Body of pancreas (tissue), 4 donors: ENCODE data around the gene RBMS2. TPM values are rescaled to one million over a fixed set of nuclear protein-coding genes. Genes with fewer than 3 reads are reported as not detected.
"Not testable (repeated sequence)": the region's sequence is repeated elsewhere in the genome, so short reads cannot be mapped to it uniquely, and the experiment has no call there.

Experiments used
- ATAC-seq: fragments of 150-250 bp; one replicate; pipeline ENCODE4 v1.9.1; 2016
- DNase-seq, 4 donors: peaks; one replicate each; pipeline ENCODE4 v3.0.0-alpha.2; 2019
- H3K27ac ChIP-seq, 4 donors: fragments of 200-600 bp; sonication (generic); 1 replicate in 3 of 4; 2 replicates in 1 of 4; pipeline versions ENCODE4 v1.5.1 to v1.6.1; 2016 to 2019; ENCODE audit warnings: mild to moderate bottlenecking in 1 of 4, mixed read lengths in 1 of 4, moderate library complexity in 1 of 4
- H3K27me3 ChIP-seq, 2 donors: fragments of 200-600 bp; sonication (generic); one replicate each; pipeline ENCODE4 v1.6.0; 2016; ENCODE audit warnings: mild to moderate bottlenecking in 1 of 2
- H3K36me3 ChIP-seq, 2 donors: fragments of 200-600 bp; sonication (generic); replicated peaks in 1 of 2; 2 replicates each; pipeline ENCODE4 v1.5.1; 2016; ENCODE audit warnings: low read depth in 2 of 2; ENCODE audit not compliant: insufficient read depth in 1 of 2
- H3K4me1 ChIP-seq: fragments of 200-600 bp; sonication (generic); one replicate; pipeline ENCODE4 v1.6.0; 2016
- H3K4me3 ChIP-seq, 2 donors: fragments of 200-600 bp; sonication (generic); 1 replicate in 1 of 2; 2 replicates in 1 of 2; pipeline ENCODE4 v1.5.1; 2016 to 2019
- H3K9me3 ChIP-seq, 3 donors: fragments of 200-600 bp; sonication (generic); 1 replicate in 2 of 3; 2 replicates in 1 of 3; pipeline ENCODE4 v1.5.1; 2016
- CTCF ChIP-seq, 7 experiments: fragments of 450-650 bp in 4 of 7; fragments of 200-600 bp in 3 of 7; sonication (generic) in 3 of 7; IDR thresholded peaks; one replicate each; pipeline ENCODE4 v1.5.1; 2016 to 2019; ENCODE audit warnings: antibody characterized with exemption in 7 of 7
- POLR2A ChIP-seq, 3 donors: fragments of 450-650 bp; IDR thresholded peaks; one replicate each; pipeline ENCODE4 v1.6.1; 2016; ENCODE audit warnings: antibody characterized with exemption in 3 of 3, mild to moderate bottlenecking in 2 of 3
- WGBS, 2 donors: methylation state at CpG; one replicate each; pipeline ENCODE4 v1.1.5; 2017; 5-methylcytosine and 5-hydroxymethylcytosine counted together
- intact Hi-C: fragments of 100-400 bp; cut with DNase I; formaldehyde crosslinking; loops from one replicate; pipeline ENCODE4 v1.15.1; 2023
- total RNA-seq, 2 donors: library from RNA; depleted of rRNA; stranded (reverse); fragments of >200 nt; gene quantifications; one replicate each; pipeline ENCODE4 v1.1.0, GENCODE V29; 2016

Gene RBMS2
- total RNA-seq, 2 donors from 2014 or later: 9.6 to 18.9 TPM

DNA sequence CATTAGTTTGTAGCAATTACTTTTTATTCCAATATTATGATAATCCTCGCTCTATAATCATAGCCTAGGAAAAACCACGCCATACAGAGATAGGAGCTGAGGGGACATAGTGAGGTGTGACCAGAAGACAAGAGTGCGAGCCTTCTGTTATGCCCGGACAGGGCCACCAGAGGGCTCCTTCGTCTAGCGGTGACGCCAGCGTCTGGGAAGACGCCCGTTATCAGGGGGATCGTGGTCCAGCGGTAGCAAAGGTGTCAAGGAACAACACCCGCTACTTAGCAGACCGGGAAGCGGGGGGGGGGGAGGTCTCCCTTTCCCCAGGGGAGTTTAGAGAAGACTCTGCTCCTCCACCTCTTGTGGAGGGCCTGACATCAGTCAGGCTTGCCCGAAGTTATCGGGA, 24.9 kb upstream of the RBMS2 start:
- intact Hi-C loops, H3K36me3 ChIP-seq, ATAC-seq, H3K4me1 ChIP-seq, H3K9me3 ChIP-seq, H3K27ac ChIP-seq, H3K27me3 ChIP-seq, H3K4me3 ChIP-seq: not testable (repeated sequence)
- peak; percentile 69 to 81 (median 72) for DNase-seq
- peak; percentile 10 to 36 (median 27) for TF ChIP-seq CTCF (IDR thresholded peaks at IDR 0.05)
- 1 to 12% methylated on average over 13 to 17 of the region's 17 CpGs for WGBS, 2 donors

- H3K4me1 ChIP-seq, H3K27ac ChIP-seq, H3K36me3 ChIP-seq, DNase-seq, intact Hi-C loops, H3K4me3 ChIP-seq, ATAC-seq, H3K9me3 ChIP-seq, H3K27me3 ChIP-seq: not testable (repeated sequence)
- WGBS, 2 donors: 61 to 74% methylated on average over 11 to 14 of the region's 14 CpGs
These were observed 23.3 kb upstream of the RBMS2 start for GRCh38 chr12:56498126-56498902.

DNA sequence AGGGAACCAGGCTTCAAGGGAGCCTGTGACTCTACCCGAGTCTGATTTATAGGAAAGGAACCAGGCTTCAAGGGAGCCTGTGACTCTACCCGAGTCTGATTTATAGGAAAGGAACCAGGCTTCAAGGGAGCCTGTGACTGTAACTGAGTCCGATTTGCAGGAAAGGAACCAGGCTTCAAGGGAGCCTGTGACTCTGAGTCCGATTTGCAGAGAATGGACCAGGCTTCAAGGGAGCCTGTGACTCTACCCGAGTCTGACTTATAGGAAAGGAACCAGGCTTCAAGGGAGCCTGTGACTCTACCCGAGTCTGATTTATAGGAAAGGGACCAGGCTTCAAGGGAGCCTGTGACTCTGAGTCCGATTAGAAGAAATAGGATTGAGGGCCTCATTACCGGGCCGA, 22.2 kb upstream of the RBMS2 start:
- ATAC-seq, H3K9me3 ChIP-seq, DNase-seq, H3K27me3 ChIP-seq, H3K4me3 ChIP-seq, H3K36me3 ChIP-seq, H3K27ac ChIP-seq, intact Hi-C loops, H3K4me1 ChIP-seq: not testable (repeated sequence)
- 77 to 78% methylated on average over 7 to 9 of the region's 9 CpGs for WGBS, 2 donors

DNA sequence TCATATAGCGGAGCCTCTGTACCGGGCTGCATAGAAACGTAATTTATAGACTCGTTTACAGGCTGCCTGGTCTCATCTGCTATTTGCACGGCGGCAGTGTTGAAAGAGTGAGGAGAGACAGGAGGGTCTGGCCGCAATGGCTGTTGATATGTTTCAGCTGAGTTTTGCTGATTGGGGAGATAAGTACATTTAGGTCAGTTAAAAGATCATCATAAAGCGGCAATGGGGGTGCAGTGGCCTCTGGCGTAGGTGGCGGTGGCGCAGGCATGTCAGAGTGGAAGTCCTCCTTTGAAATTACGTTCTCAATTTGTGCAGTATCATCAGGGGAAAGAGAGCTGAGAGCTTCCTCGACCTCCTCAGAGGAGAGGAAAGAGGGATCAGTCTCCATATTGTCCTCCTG, 21.7 kb upstream of the RBMS2 start:
- H3K27me3 ChIP-seq, H3K9me3 ChIP-seq, ATAC-seq, H3K27ac ChIP-seq, H3K4me1 ChIP-seq, H3K36me3 ChIP-seq, DNase-seq, H3K4me3 ChIP-seq, intact Hi-C loops: not testable (repeated sequence)
- 85% methylated on average over 13 of the region's 13 CpGs for WGBS, 2 donors

GRCh38 chr12:56510786-56511185, 10.8 kb upstream of the RBMS2 start:
- TF ChIP-seq CTCF (IDR thresholded peaks at IDR 0.05) (no peak), POLR2A (IDR thresholded peaks at IDR 0.05) (no peak)
- Histone ChIP-seq H3K27ac (no peak overlapping the region), H3K27me3 (no peaks in the 10 kb centered on the region), H3K4me1 (no peaks in the 10 kb centered on the region), H3K4me3 (no peak overlapping the region), H3K9me3 (no peaks in the 10 kb centered on the region), H3K36me3 (no peaks in the 10 kb centered on the region)
- 81 to 86% methylated on average over 16 of the region's 16 CpGs for WGBS, 2 donors
- no peak for ATAC-seq
- intact Hi-C loops: no loop called here
- no peak for DNase-seq

- intact Hi-C loops, H3K27me3 ChIP-seq, H3K36me3 ChIP-seq, H3K4me3 ChIP-seq, H3K4me1 ChIP-seq, H3K27ac ChIP-seq, DNase-seq, H3K9me3 ChIP-seq: not testable (repeated sequence)
- 46 to 49% methylated on average over 4 of the region's 4 CpGs for WGBS, 2 donors
- ATAC-seq: peak; percentile 27
These were observed 7.7 kb upstream of the RBMS2 start for GRCh38 chr12:56514014-56514318.

- Histone ChIP-seq H3K9me3 (no peaks in the 10 kb centered on the region), H3K4me3 (no peak overlapping the region), H3K27ac (no peak overlapping the region), H3K36me3 (no peaks in the 10 kb centered on the region), H3K4me1 (peaks cover 8% of the 10 kb centered on the region), H3K27me3 (no peaks in the 10 kb centered on the region)
- TF ChIP-seq CTCF (IDR thresholded peaks at IDR 0.05): no peak
- TF ChIP-seq POLR2A (IDR thresholded peaks at IDR 0.05): no peak
- intact Hi-C loops: loop anchor here (5.0 kb wide), 1 partner anchor 54 kb away; no protein-coding TSS in a partner anchor
- no peak for ATAC-seq
- WGBS, 2 donors: 74 to 83% methylated on average over 2 of the region's 2 CpGs
- DNase-seq: peak in 2 of 4 donors; percentile 12 to 38
These were observed 3.8 kb upstream of the RBMS2 start for GRCh38 chr12:56517854-56518253.
